Measurements from ENCODE around the gene NR5A2. TPM values are rescaled to one million over a fixed set of nuclear protein-coding genes. Genes with fewer than 3 reads are reported as not detected.

NR5A2 gene
- total RNA-seq, 4 donors from 2014 or later = 5.0 to 21.5 (median 11.8) TPM

DNA sequence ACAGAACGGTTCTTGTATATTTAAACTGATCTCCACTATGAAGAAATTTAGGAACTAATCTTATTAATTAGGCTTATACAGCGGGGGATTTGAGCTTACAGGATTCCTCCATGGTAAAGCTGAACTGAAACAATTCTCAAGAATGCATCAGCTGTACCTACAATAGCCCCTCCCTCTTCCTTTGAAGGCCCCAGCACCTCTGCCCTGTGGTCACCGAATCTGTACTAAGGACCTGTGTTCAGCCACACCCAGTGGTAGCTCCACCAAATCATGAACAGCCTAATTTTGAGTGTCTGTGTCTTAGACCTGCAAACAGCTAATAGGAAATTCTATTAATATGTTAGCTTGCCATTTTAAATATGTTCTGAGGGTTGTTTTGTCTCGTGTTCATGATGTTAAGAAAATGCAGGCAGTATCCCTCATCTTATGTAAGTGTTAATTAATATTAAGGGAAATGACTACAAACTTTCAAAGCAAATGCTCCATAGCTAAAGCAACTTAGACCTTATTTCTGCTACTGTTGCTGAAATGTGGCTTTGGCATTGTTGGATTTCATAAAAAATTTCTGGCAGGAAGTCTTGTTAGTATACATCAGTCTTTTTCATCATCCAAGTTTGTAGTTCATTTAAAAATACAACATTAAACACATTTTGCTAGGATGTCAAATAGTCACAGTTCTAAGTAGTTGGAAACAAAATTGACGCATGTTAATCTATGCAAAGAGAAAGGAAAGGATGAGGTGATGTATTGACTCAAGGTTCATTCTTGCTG, 147.2 kb downstream of the NR5A2 start:
- TF ChIP-seq POLR2A (IDR thresholded peaks at IDR 0.05) = no peak
- TF ChIP-seq CTCF (IDR thresholded peaks at IDR 0.05) = no peak

DNA sequence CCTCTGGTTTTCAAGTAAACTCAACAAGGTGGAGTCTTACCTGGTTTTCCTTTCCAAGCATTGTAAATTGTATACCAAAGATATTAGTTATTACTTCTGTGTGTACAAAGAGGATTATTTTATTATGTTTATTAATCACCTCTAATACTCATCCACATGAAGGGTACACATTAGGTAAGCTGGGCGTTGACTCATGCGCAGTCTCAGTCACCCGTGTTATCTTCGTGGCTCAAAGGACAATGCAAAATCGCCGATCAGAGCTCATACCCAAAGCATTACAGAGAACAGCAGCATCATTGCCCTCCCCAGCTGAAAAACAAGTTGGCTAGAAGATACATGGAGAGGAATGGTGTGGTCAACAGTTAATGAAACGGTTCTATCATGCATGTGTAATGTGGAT, 148.7 kb downstream of the NR5A2 start:
- no peaks in the 10 kb centered on the region for H3K27me3 ChIP-seq
- H3K36me3 ChIP-seq = no peaks in the 10 kb centered on the region
- H3K9me3 ChIP-seq = no peaks in the 10 kb centered on the region
- TF ChIP-seq POLR2A (IDR thresholded peaks at IDR 0.05) (no peak), CTCF (IDR thresholded peaks at IDR 0.05) (no peak)
- no peaks in the 10 kb centered on the region for H3K4me1 ChIP-seq
- no peak overlapping the region for H3K4me3 ChIP-seq
- DNase-seq = no peak
- no peak overlapping the region for H3K27ac ChIP-seq
- intact Hi-C loops (cut with DNase I; ENCODE audit: low total_unique reads) = no loop called here

More for the DNA sequence above, 147.2 kb downstream of the NR5A2 start:
- DNase-seq = no peak
- Histone ChIP-seq H3K4me3 (no peak overlapping the region), H3K9me3 (no peaks in the 10 kb centered on the region), H3K4me1 (no peaks in the 10 kb centered on the region), H3K27ac (no peak overlapping the region), H3K36me3 (no peaks in the 10 kb centered on the region), H3K27me3 (no peaks in the 10 kb centered on the region)
- intact Hi-C loops (cut with DNase I; ENCODE audit: low total_unique reads) = no loop called here

GRCh38 chr1:200176798-200177197, 149.3 kb downstream of the NR5A2 start:
- intact Hi-C loops (cut with DNase I; ENCODE audit: low total_unique reads) = no loop called here
- TF ChIP-seq CTCF (IDR thresholded peaks at IDR 0.05) (no peak), POLR2A (IDR thresholded peaks at IDR 0.05) (no peak)
- Histone ChIP-seq H3K27me3 (no peaks in the 10 kb centered on the region), H3K4me3 (no peak overlapping the region), H3K36me3 (no peaks in the 10 kb centered on the region), H3K4me1 (no peaks in the 10 kb centered on the region), H3K9me3 (no peaks in the 10 kb centered on the region), H3K27ac (no peak overlapping the region)
- DNase-seq = no peak

- Histone ChIP-seq H3K27ac (no peak overlapping the region), H3K27me3 (no peaks in the 10 kb centered on the region), H3K36me3 (no peaks in the 10 kb centered on the region), H3K9me3 (no peaks in the 10 kb centered on the region), H3K4me3 (no peak overlapping the region), H3K4me1 (no peaks in the 10 kb centered on the region)
- intact Hi-C loops (cut with DNase I; ENCODE audit: low total_unique reads) = no loop called here
- DNase-seq = no peak
- TF ChIP-seq POLR2A (IDR thresholded peaks at IDR 0.05) = no peak
- TF ChIP-seq CTCF (IDR thresholded peaks at IDR 0.05) = no peak
Measured at GRCh38 chr1:200178340-200178739, 150.8 kb downstream of the NR5A2 start.

- no peak for DNase-seq
- Histone ChIP-seq H3K27ac (no peak overlapping the region), H3K4me3 (no peak overlapping the region), H3K9me3 (no peaks in the 10 kb centered on the region), H3K27me3 (no peaks in the 10 kb centered on the region), H3K4me1 (no peaks in the 10 kb centered on the region), H3K36me3 (no peaks in the 10 kb centered on the region)
- TF ChIP-seq CTCF (IDR thresholded peaks at IDR 0.05) = no peak
- TF ChIP-seq POLR2A (IDR thresholded peaks at IDR 0.05) = no peak
- intact Hi-C loops (cut with DNase I; ENCODE audit: low total_unique reads) = no loop called here
Measured at GRCh38 chr1:200179126-200179780, 151.7 kb downstream of the NR5A2 start.
